Ovary (tissue), 3 donors: ENCODE measurements around the gene GFM2.

ENCODE experiments used
- CTCF ChIP-seq, 3 donors: fragments of 450-650 bp in 2 of 3; fragments of 200-600 bp in 1 of 3; IDR thresholded peaks; one replicate each; pipeline versions ENCODE4 v1.5.1 to v1.8.0; 2016 to 2022; ENCODE audit warnings: antibody characterized with exemption in 3 of 3, mild to moderate bottlenecking in 1 of 3
- EP300 ChIP-seq: sonication (generic); formaldehyde crosslinking; IDR thresholded peaks from one replicate; pipeline ENCODE4 v1.6.1; 2017; ENCODE audit warnings: antibody characterized with exemption
- POLR2A ChIP-seq: fragments of 450-650 bp; IDR thresholded peaks from one replicate; pipeline ENCODE4 v1.6.1; 2017; ENCODE audit warnings: antibody characterized with exemption, mild to moderate bottlenecking, moderate library complexity
- donor health status: DM: no; HTN: no; CAD: no.

- TF ChIP-seq POLR2A (no peak), CTCF (IDR thresholded peaks at IDR 0.05) (no peak), EP300 (no peak)
These were observed 79.8 kb downstream of the GFM2 start for GRCh38 chr5:74686962-74687751.
